Endothelial cell of umbilical vein (primary cell): ENCODE measurements around the gene CD37. TPM values are rescaled to one million over a fixed set of nuclear protein-coding genes. Genes with fewer than 3 reads are reported as not detected.

ENCODE experiments used
- BruUV-seq: library from RNA; stranded (reverse); fragments of 400-500 nt; replicated peaks from 2 replicates; lab custom pipeline; 2021; lab: Mats Ljungman, UMichigan
- CTCF ChIA-PET: fragments of 300-600, 350-600 bp; sonication (Branson Sonifier 250); formaldehyde crosslinking; loops from one replicate; lab custom pipeline; 2021; ENCODE audit warnings: antibody characterized with exemption, inconsistent platforms; lab: Charles Lee
- POLR2A ChIA-PET: fragments of 300-600, 350-600 bp; sonication (Branson Sonifier 250); formaldehyde crosslinking; loops from one replicate; lab custom pipeline; 2021; ENCODE audit warnings: antibody characterized with exemption, inconsistent platforms; lab: Charles Lee
- DNase-seq: peaks from one replicate; pipeline ENCODE4 v3.0.0-alpha.2; 2011; ENCODE audit warnings: low read depth, low spot score
- FAIRE-seq: peaks from 2 replicates; lab custom pipeline; 2011; peaks lifted over from hg19 to GRCh38; lab: Jason Lieb, UNC
- H2AFZ ChIP-seq: 2 replicates; pipeline ENCODE4 v1.6.0; 2012; ENCODE audit warnings: low read depth, low read length, control low read depth, inconsistent platforms
- H3K27ac ChIP-seq: 2 replicates; pipeline ENCODE4 v1.5.1; 2011; ENCODE audit warnings: low read depth, mild to moderate bottlenecking, control low read depth, low read length, moderate library complexity; ENCODE audit not compliant: insufficient read depth
- H3K27me3 ChIP-seq, 2 experiments: 2 replicates each; pipeline versions ENCODE4 v1.6.0 to v1.6.1; 2011; ENCODE audit warnings: low read length in 2 of 2, mixed read lengths in 1 of 2; ENCODE audit not compliant: control insufficient read depth in 2 of 2, insufficient read depth in 2 of 2
- H3K36me3 ChIP-seq, 2 experiments: 2 replicates in 1 of 2; 3 replicates in 1 of 2; pipeline ENCODE4 v1.5.1; 2011; ENCODE audit warnings: low read length in 2 of 2, mild to moderate bottlenecking in 1 of 2, moderate library complexity in 1 of 2; ENCODE audit not compliant: control insufficient read depth in 2 of 2, insufficient read depth in 2 of 2; ENCODE audit errors: extremely low read depth in 1 of 2
- H3K4me1 ChIP-seq: 3 replicates; pipeline ENCODE4 v1.5.1; 2011; ENCODE audit warnings: mild to moderate bottlenecking, low read length; ENCODE audit not compliant: control insufficient read depth, insufficient read depth; ENCODE audit errors: extremely low read depth
- H3K4me2 ChIP-seq: 2 replicates; pipeline ENCODE4 v1.6.1; 2011; ENCODE audit warnings: low read length, control low read depth, mixed read lengths; ENCODE audit not compliant: insufficient read depth
- H3K4me3 ChIP-seq, 3 experiments: fragments of 200-600 bp in 1 of 3; sonication (generic), shearing (Covaris generic) in 1 of 3; replicated peaks in 1 of 3; 2 replicates each; pipeline ENCODE4 v1.5.1; 2011 to 2016; ENCODE audit warnings: control low read depth in 3 of 3, low read length in 3 of 3, mild to moderate bottlenecking in 2 of 3, inconsistent platforms in 1 of 3, low read depth in 1 of 3, moderate library complexity in 1 of 3; ENCODE audit not compliant: insufficient read depth in 1 of 3
- H3K79me2 ChIP-seq: 2 replicates; pipeline ENCODE4 v1.6.0; 2012; ENCODE audit warnings: low read length, inconsistent platforms; ENCODE audit not compliant: control insufficient read depth, insufficient read depth
- H3K9ac ChIP-seq: replicated peaks from 2 replicates; pipeline ENCODE3; 2011; ENCODE audit warnings: low read length, control low read depth; ENCODE audit not compliant: insufficient read depth; ENCODE audit errors: extremely low read depth
- H3K9me1 ChIP-seq: replicated peaks from 3 replicates; pipeline ENCODE4 v1.6.0; 2011; ENCODE audit warnings: mild to moderate bottlenecking, low read length; ENCODE audit not compliant: control insufficient read depth, insufficient read depth; ENCODE audit errors: extremely low read depth
- H3K9me3 ChIP-seq: replicated peaks from 2 replicates; pipeline ENCODE4 v1.5.1; 2012; ENCODE audit warnings: low read length, inconsistent platforms; ENCODE audit not compliant: control insufficient read depth, insufficient read depth
- H4K20me1 ChIP-seq: replicated peaks from 2 replicates; pipeline ENCODE3; 2011; ENCODE audit warnings: mild to moderate bottlenecking, low read length; ENCODE audit not compliant: control insufficient read depth, insufficient read depth; ENCODE audit errors: extremely low read depth
- EZH2 ChIP-seq: IDR thresholded peaks from 2 replicates; pipeline ENCODE4 v1.6.1; 2012; ENCODE audit warnings: borderline replicate concordance, low read depth, mild to moderate bottlenecking, moderate library complexity, low read length, inconsistent platforms; ENCODE audit not compliant: severe bottlenecking
- FOS ChIP-seq: IDR thresholded peaks from 2 replicates; pipeline ENCODE4 v1.6.1; 2011; ENCODE audit warnings: mild to moderate bottlenecking, low read length, moderate library complexity, borderline replicate concordance; ENCODE audit not compliant: insufficient read depth
- GATA2 ChIP-seq: IDR thresholded peaks from 2 replicates; pipeline ENCODE4 v1.7.0; 2011; ENCODE audit warnings: low read depth, mild to moderate bottlenecking, moderate library complexity, mixed read lengths, low read length; ENCODE audit not compliant: insufficient read length, insufficient read depth
- MAX ChIP-seq: IDR thresholded peaks from 2 replicates; pipeline ENCODE4 v1.6.1; 2011; ENCODE audit not compliant: insufficient read depth, insufficient read length
- MYC ChIP-seq: IDR thresholded peaks from one replicate; pipeline ENCODE4 v1.6.1; 2011; ENCODE audit warnings: mild to moderate bottlenecking, low read depth, low read length
- POLR2A ChIP-seq: IDR thresholded peaks from 2 replicates; pipeline ENCODE4 v1.6.1; 2012; ENCODE audit warnings: low read depth, mild to moderate bottlenecking, control low read depth, low read length
- dilution Hi-C: fragments of 300-500 bp; cut with MboI; formaldehyde crosslinking; loops from one replicate; pipeline ENCODE4 v1.15.0; 2019; ENCODE audit warnings: low sequenced_read_pairs; ENCODE audit not compliant: extremely low pct_ligation_motif_present
- intact Hi-C: fragments of 100-400 bp; cut with micrococcal nuclease; formaldehyde crosslinking; loops from one replicate; pipeline ENCODE4 v1.10.0; 2022
- polyA plus RNA-seq, 4 experiments: library from polyadenylated mRNA; depleted of rRNA in 3 of 4; stranded (reverse) in 3 of 4; unstranded in 1 of 4; fragments of >200 nt; gene quantifications; 2 replicates each; pipeline versions ENCODE4 v1.2.1 to v1.2.3, GENCODE V29; 2011 to 2012; ENCODE audit warnings: missing spikeins in 1 of 4
- total RNA-seq: library from RNA; stranded (reverse); gene quantifications from 2 replicates; pipeline ENCODE4 v1.2.3, GENCODE V29; 2021
- TF ChIP-seq, protein P1 (sequence below), 2 donors: IDR thresholded peaks; 1 replicate in 1 of 2; 2 replicates in 1 of 2; pipeline ENCODE4 v1.5.1; 2011; ENCODE audit warnings: low read length in 2 of 2, mild to moderate bottlenecking in 2 of 2, moderate library complexity in 2 of 2, control low read depth in 1 of 2, inconsistent platforms in 1 of 2, low read depth in 1 of 2; ENCODE audit not compliant: insufficient read depth in 1 of 2; ENCODE audit errors: extremely low read depth in 1 of 2

Gene CD37
- total and polyA plus RNA-seq, 2 donors (not counting 3 experiments of a cell fraction or from before 2014, with no cell fraction given) = not detected

DNA sequence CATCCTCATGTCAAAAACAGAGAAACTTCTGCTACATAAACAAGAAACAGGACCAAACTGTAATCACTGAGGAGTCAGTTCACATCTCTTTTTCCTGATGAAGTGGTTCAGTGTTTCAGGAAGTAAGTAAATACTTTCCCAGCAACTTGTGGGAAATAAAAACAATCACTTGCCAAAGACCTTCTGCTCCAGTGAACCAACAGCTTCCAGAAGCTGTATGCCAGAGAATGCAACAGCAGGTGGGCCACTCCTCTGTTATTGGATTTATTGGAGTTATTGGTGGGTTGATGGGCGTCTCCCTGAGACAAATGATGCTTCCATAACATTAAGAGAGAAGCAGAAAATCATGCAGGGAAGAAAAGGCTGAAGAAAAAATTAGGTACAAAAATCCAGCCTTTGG, 20.1 kb upstream of the CD37 start:
- H3K27me3 ChIP-seq = no peaks in the 10 kb centered on the region
- no peak overlapping the region for H2AFZ ChIP-seq
- H4K20me1 ChIP-seq = no peaks in the 10 kb centered on the region
- H3K4me3 ChIP-seq = no peak overlapping the region
- H3K79me2 ChIP-seq = no peaks in the 10 kb centered on the region
- DNase-seq (peak; percentile 39), FAIRE-seq (no peak)
- no peaks in the 10 kb centered on the region for H3K9me1 ChIP-seq
- H3K4me1 ChIP-seq = no peaks in the 10 kb centered on the region
- intact Hi-C loops = no loop called here
- no TSS peak for BruUV-seq
- H3K4me2 ChIP-seq = no peak overlapping the region
- no peak overlapping the region for H3K9ac ChIP-seq
- dilution Hi-C loops = no loop called here
- H3K36me3 ChIP-seq = peaks cover 0 to 1% of the 10 kb centered on the region in 2 experiments
- CTCF ChIA-PET = no interaction called here
- POLR2A ChIA-PET = no interaction called here
- H3K9me3 ChIP-seq = no peaks in the 10 kb centered on the region
- TF ChIP-seq FOS (no peak), POLR2A (no peak), GATA2 (no peak), MAX (no peak), MYC (no peak), EZH2 (no peak)
- TF ChIP-seq, protein P1, sequence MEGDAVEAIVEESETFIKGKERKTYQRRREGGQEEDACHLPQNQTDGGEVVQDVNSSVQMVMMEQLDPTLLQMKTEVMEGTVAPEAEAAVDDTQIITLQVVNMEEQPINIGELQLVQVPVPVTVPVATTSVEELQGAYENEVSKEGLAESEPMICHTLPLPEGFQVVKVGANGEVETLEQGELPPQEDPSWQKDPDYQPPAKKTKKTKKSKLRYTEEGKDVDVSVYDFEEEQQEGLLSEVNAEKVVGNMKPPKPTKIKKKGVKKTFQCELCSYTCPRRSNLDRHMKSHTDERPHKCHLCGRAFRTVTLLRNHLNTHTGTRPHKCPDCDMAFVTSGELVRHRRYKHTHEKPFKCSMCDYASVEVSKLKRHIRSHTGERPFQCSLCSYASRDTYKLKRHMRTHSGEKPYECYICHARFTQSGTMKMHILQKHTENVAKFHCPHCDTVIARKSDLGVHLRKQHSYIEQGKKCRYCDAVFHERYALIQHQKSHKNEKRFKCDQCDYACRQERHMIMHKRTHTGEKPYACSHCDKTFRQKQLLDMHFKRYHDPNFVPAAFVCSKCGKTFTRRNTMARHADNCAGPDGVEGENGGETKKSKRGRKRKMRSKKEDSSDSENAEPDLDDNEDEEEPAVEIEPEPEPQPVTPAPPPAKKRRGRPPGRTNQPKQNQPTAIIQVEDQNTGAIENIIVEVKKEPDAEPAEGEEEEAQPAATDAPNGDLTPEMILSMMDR (IDR thresholded peaks at IDR 0.05; ENCODE audit: extremely low read depth in 1 of 2, insufficient read depth in 1 of 2, low read depth in 1 of 2, low read length in 2 of 2) = no peak
- no peak overlapping the region for H3K27ac ChIP-seq
